ENCODE measurements around the gene CTSF. TPM values are rescaled to one million over a fixed set of nuclear protein-coding genes. Genes with fewer than 3 reads are reported as not detected.

The CTSF gene
- total RNA-seq, 1 donor from 2014 or later = 31.2 TPM

GRCh38 chr11:66581261-66581660, 12.9 kb upstream of the CTSF start:
- no peaks in the 10 kb centered on the region for H3K9me3 ChIP-seq
- H3K36me3 ChIP-seq = no peaks in the 10 kb centered on the region
- ATAC-seq = no peak
- intact Hi-C loops (cut with DNase I) = no loop called here
- DNase-seq = no peak
- no peak for TF ChIP-seq CTCF (IDR thresholded peaks at IDR 0.05)
- H3K27me3 ChIP-seq (ENCODE audit: low read depth) = peaks cover 4% of the 10 kb centered on the region
- H3K4me3 ChIP-seq = no peak overlapping the region
- H3K4me1 ChIP-seq = peaks cover 9% of the 10 kb centered on the region
- no peak overlapping the region for H3K27ac ChIP-seq

- no peak for DNase-seq
- Histone ChIP-seq H3K9me3 (no peaks in the 10 kb centered on the region), H3K4me3 (no peak overlapping the region), H3K36me3 (no peaks in the 10 kb centered on the region), H3K27me3 (ENCODE audit: low read depth) (peaks cover 4% of the 10 kb centered on the region), H3K4me1 (peaks cover 9% of the 10 kb centered on the region), H3K27ac (no peak overlapping the region)
- no peak for ATAC-seq
- intact Hi-C loops (cut with DNase I) = no loop called here
- TF ChIP-seq CTCF (IDR thresholded peaks at IDR 0.05) = no peak
Measured at GRCh38 chr11:66580803-66581202, 12.4 kb upstream of the CTSF start.

GRCh38 chr11:66579017-66579606, 10.7 kb upstream of the CTSF start:
- peak; percentile 93 for ATAC-seq
- Histone ChIP-seq H3K9me3 (no peaks in the 10 kb centered on the region), H3K36me3 (no peaks in the 10 kb centered on the region), H3K4me3 (no peak overlapping the region), H3K27ac (no peak overlapping the region), H3K27me3 (ENCODE audit: low read depth) (peaks cover 4% of the 10 kb centered on the region), H3K4me1 (peaks cover 9% of the 10 kb centered on the region)
- peak; percentile 77 for TF ChIP-seq CTCF (IDR thresholded peaks at IDR 0.05)
- intact Hi-C loops (cut with DNase I) = loop anchor here (5.0 kb wide), 1 partner anchor 103 kb away; no protein-coding TSS in a partner anchor
- DNase-seq = peak; percentile 88

- no peak overlapping the region for H3K27ac ChIP-seq
- no peaks in the 10 kb centered on the region for H3K36me3 ChIP-seq
- intact Hi-C loops (cut with DNase I) = no loop called here
- no peak for TF ChIP-seq CTCF (IDR thresholded peaks at IDR 0.05)
- H3K4me1 ChIP-seq = peaks cover 17% of the 10 kb centered on the region
- H3K27me3 ChIP-seq (ENCODE audit: low read depth) = no peaks in the 10 kb centered on the region
- DNase-seq = no peak
- H3K9me3 ChIP-seq = no peaks in the 10 kb centered on the region
- H3K4me3 ChIP-seq = no peak overlapping the region
- no peak for ATAC-seq
Measured at GRCh38 chr11:66570850-66571180, 2.4 kb upstream of the CTSF start.

GRCh38 chr11:66570079-66570849, 1.9 kb upstream of the CTSF start:
- intact Hi-C loops (cut with DNase I) = no loop called here
- no peak overlapping the region for H3K27ac ChIP-seq
- DNase-seq = no peak
- no peaks in the 10 kb centered on the region for H3K36me3 ChIP-seq
- no peaks in the 10 kb centered on the region for H3K27me3 ChIP-seq (ENCODE audit: low read depth)
- ATAC-seq = no peak
- H3K4me1 ChIP-seq = peaks cover 17% of the 10 kb centered on the region
- no peaks in the 10 kb centered on the region for H3K9me3 ChIP-seq
- no peak for TF ChIP-seq CTCF (IDR thresholded peaks at IDR 0.05)
- H3K4me3 ChIP-seq = no peak overlapping the region
